Activated gamma-delta T cell treated with Interleukin-2 at 50 U/mL for 16 hours (primary cell): ENCODE results near the gene LCE6A.

Experiments
- DNase-seq: peaks from one replicate; pipeline ENCODE4 v3.0.0-alpha.2; 2020

Gene LCE6A

GRCh38 chr1:152842556-152842955 lies at the start of gene LCE6A:
Gene LCE6A (plus strand): TSS chr1:152842856. CDS start chr1:152843521, 665 bp downstream.
- DNase-seq, result no peak

GRCh38 chr1:152795686-152796085 lies 47.0 kb upstream of the LCE6A start:
- no peak for DNase-seq

GRCh38 chr1:152796421-152796820 lies 46.2 kb upstream of the LCE6A start, which contains the start of gene LCE1D:
Gene LCE1D (plus strand): TSS chr1:152796721. CDS start chr1:152797795, 1,074 bp downstream.
- DNase-seq, result no peak

GRCh38 chr1:152801333-152801732 lies 41.3 kb upstream of the LCE6A start:
- DNase-seq, result no peak

- DNase-seq, result no peak
Observed at GRCh38 chr1:152806576-152806975, 36.1 kb upstream of the LCE6A start, which contains the start of gene LCE1C. Gene LCE1C (minus strand): TSS chr1:152806651. CDS start chr1:152805478, 1,173 bp downstream.

- no peak for DNase-seq
Observed at GRCh38 chr1:152811050-152811449, 31.6 kb upstream of the LCE6A start.

GRCh38 chr1:152811671-152812070 lies 31.0 kb upstream of the LCE6A start, which contains the start of gene LCE1B:
Gene LCE1B (plus strand): TSS chr1:152811971. CDS start chr1:152812447, 476 bp downstream.
- no peak for DNase-seq

- DNase-seq, result no peak
Observed at GRCh38 chr1:152817309-152817708, 25.3 kb upstream of the LCE6A start.

GRCh38 chr1:152823294-152823693 lies 19.4 kb upstream of the LCE6A start:
- DNase-seq, result no peak

- no peak for DNase-seq
Observed at GRCh38 chr1:152824964-152825363, 17.7 kb upstream of the LCE6A start.

GRCh38 chr1:152827173-152827572 lies 15.5 kb upstream of the LCE6A start, which contains the start of gene LCE1A:
Gene LCE1A (plus strand): TSS chr1:152827473. CDS start chr1:152827473, 0 bp downstream.
- no peak for DNase-seq

- DNase-seq, result no peak
Observed at GRCh38 chr1:152836870-152837269, 5.8 kb upstream of the LCE6A start.

- no peak for DNase-seq
Observed at GRCh38 chr1:152855661-152856060, 13.0 kb downstream of the LCE6A start.

GRCh38 chr1:152858062-152858461 lies 15.4 kb downstream of the LCE6A start:
- no peak for DNase-seq

GRCh38 chr1:152859696-152860095 lies 17.0 kb downstream of the LCE6A start, which contains the start of gene LCE7A:
Gene LCE7A (plus strand): TSS chr1:152859996. CDS start chr1:152860698, 702 bp downstream.
- DNase-seq, result no peak

GRCh38 chr1:152860129-152860528 lies 17.5 kb downstream of the LCE6A start:
- no peak for DNase-seq

- no peak for DNase-seq
Observed at GRCh38 chr1:152861374-152861773, 18.7 kb downstream of the LCE6A start.

GRCh38 chr1:152864443-152864842 lies 21.8 kb downstream of the LCE6A start:
- no peak for DNase-seq

GRCh38 chr1:152866321-152866720 lies 23.7 kb downstream of the LCE6A start:
- DNase-seq, result no peak

GRCh38 chr1:152869808-152870419 lies 27.3 kb downstream of the LCE6A start:
- DNase-seq, result peak; percentile 45

- DNase-seq, result no peak
Observed at GRCh38 chr1:152870831-152871730, 28.4 kb downstream of the LCE6A start.

GRCh38 chr1:152871731-152872126 lies 29.1 kb downstream of the LCE6A start:
- no peak for DNase-seq

GRCh38 chr1:152873495-152873894 lies 30.8 kb downstream of the LCE6A start:
- DNase-seq, result no peak

GRCh38 chr1:152876827-152877226 lies 34.2 kb downstream of the LCE6A start:
- DNase-seq, result no peak
